Liver (tissue), 9 donors: ENCODE measurements around the gene IGF1R. TPM values are rescaled to one million over a fixed set of nuclear protein-coding genes. Genes with fewer than 3 reads are reported as not detected.

Source experiments
- DNase-seq: peaks from one replicate; pipeline ENCODE4 v3.0.0-alpha.2; 2017; ENCODE audit warnings: low spot score
- H3K27ac ChIP-seq, 2 donors: one replicate each; pipeline ENCODE4 v1.7.0; 2013; ENCODE audit warnings: inconsistent platforms in 2 of 2, low read length in 2 of 2, control low read depth in 1 of 2, low read depth in 1 of 2, mild to moderate bottlenecking in 1 of 2
- H3K27me3 ChIP-seq, 4 donors: one replicate each; pipeline versions ENCODE4 v1.6.1 to v1.7.0; 2013; ENCODE audit warnings: low read length in 3 of 4, inconsistent platforms in 1 of 4, mild to moderate bottlenecking in 1 of 4, moderate library complexity in 1 of 4; ENCODE audit not compliant: control insufficient read depth in 4 of 4, insufficient read depth in 4 of 4
- H3K36me3 ChIP-seq, 4 donors: one replicate each; pipeline versions ENCODE4 v1.6.1 to v1.7.0; 2013; ENCODE audit warnings: low read length in 3 of 4, mild to moderate bottlenecking in 3 of 4, low read depth in 1 of 4, moderate library complexity in 1 of 4; ENCODE audit not compliant: control insufficient read depth in 4 of 4, insufficient read depth in 3 of 4
- H3K4me1 ChIP-seq, 4 donors: one replicate each; pipeline versions ENCODE4 v1.6.1 to v1.7.0; 2013; ENCODE audit warnings: low read length in 3 of 4, mild to moderate bottlenecking in 3 of 4, moderate library complexity in 1 of 4; ENCODE audit not compliant: control insufficient read depth in 4 of 4, insufficient read depth in 4 of 4
- H3K4me3 ChIP-seq, 3 donors: one replicate each; pipeline versions ENCODE4 v1.6.1 to v1.7.0; 2013; ENCODE audit warnings: low read length in 3 of 3, control low read depth in 1 of 3, low read depth in 1 of 3, mild to moderate bottlenecking in 1 of 3
- H3K9ac ChIP-seq, 2 donors: one replicate each; pipeline ENCODE4 v1.7.0; 2013; ENCODE audit warnings: low read length in 2 of 2, mild to moderate bottlenecking in 2 of 2, moderate library complexity in 2 of 2, control low read depth in 1 of 2, low read depth in 1 of 2
- H3K9me3 ChIP-seq, 4 donors: one replicate each; pipeline versions ENCODE4 v1.6.1 to v1.7.0; 2013; ENCODE audit warnings: low read length in 3 of 4; ENCODE audit not compliant: control insufficient read depth in 4 of 4
- ATF3 ChIP-seq: IDR thresholded peaks from 2 replicates; pipeline ENCODE4 v1.6.1; 2016; ENCODE audit warnings: antibody characterized with exemption
- EGR1 ChIP-seq, 2 donors: IDR thresholded peaks; 2 replicates each; pipeline ENCODE4 v1.6.1; 2016 to 2018; ENCODE audit warnings: antibody characterized with exemption in 2 of 2, low read depth in 2 of 2
- FOXA1 ChIP-seq: IDR thresholded peaks from 2 replicates; pipeline ENCODE4 v1.6.1; 2016; ENCODE audit warnings: antibody characterized with exemption
- FOXA2 ChIP-seq: IDR thresholded peaks from 2 replicates; pipeline ENCODE4 v1.6.1; 2016; ENCODE audit warnings: antibody characterized with exemption
- GABPA ChIP-seq, 2 donors: IDR thresholded peaks in 1 of 2; conservative IDR thresholded peaks in 1 of 2; 2 replicates each; pipeline ENCODE4 v1.6.1; 2016; ENCODE audit warnings: antibody characterized with exemption in 2 of 2, mild to moderate bottlenecking in 1 of 2, moderate library complexity in 1 of 2
- JUND ChIP-seq, 2 donors: IDR thresholded peaks; 2 replicates each; pipeline ENCODE4 v1.6.1; 2016; ENCODE audit warnings: antibody characterized with exemption in 2 of 2
- MAX ChIP-seq: IDR thresholded peaks from 2 replicates; pipeline ENCODE4 v1.6.1; 2016; ENCODE audit warnings: antibody characterized with exemption
- RAD21 ChIP-seq, 2 donors: IDR thresholded peaks; 2 replicates each; pipeline ENCODE4 v1.6.1; 2016; ENCODE audit warnings: antibody characterized with exemption in 2 of 2, mild to moderate bottlenecking in 2 of 2
- RXRA ChIP-seq, 2 donors: IDR thresholded peaks; 2 replicates each; pipeline ENCODE4 v1.6.1; 2017 to 2018; ENCODE audit warnings: antibody characterized with exemption in 2 of 2, mild to moderate bottlenecking in 1 of 2
- TAF1 ChIP-seq: conservative IDR thresholded peaks from 2 replicates; pipeline ENCODE4 v1.6.1; 2016; ENCODE audit warnings: antibody characterized with exemption, mild to moderate bottlenecking
- YY1 ChIP-seq: IDR thresholded peaks from 2 replicates; pipeline ENCODE4 v1.6.1; 2016; ENCODE audit warnings: antibody characterized with exemption, mild to moderate bottlenecking
- WGBS: extraction: QIAGEN DNeasy Blood & Tissue Kit; methylation state at CpG from one replicate; pipeline ENCODE4 v1.1.7; 2013; 5-methylcytosine and 5-hydroxymethylcytosine counted together
- polyA plus RNA-seq, 2 donors: library from polyadenylated mRNA; stranded (reverse) in 1 of 2; unstranded in 1 of 2; fragments of 200-250 nt in 1 of 2; fragments of >200 nt in 1 of 2; fragmentation: Nextera tagmentation in 1 of 2; extraction: Ambion mirVana in 1 of 2; gene quantifications; one replicate each; pipeline versions ENCODE4 v1.2.1 to v1.2.3, GENCODE V29; 2013 to 2015
- total RNA-seq, 2 donors: library from RNA; depleted of rRNA; stranded (reverse); fragments of >200 nt; gene quantifications; one replicate each; pipeline ENCODE4 v1.2.3, GENCODE V29; 2014
- TF ChIP-seq, protein P1 (sequence below): fragments of 150-350 bp; IDR thresholded peaks from 2 replicates; pipeline ENCODE4 v1.5.1; 2017; ENCODE audit warnings: improper control_type of control experiment, low read depth, low read length; ENCODE audit not compliant: missing input control
- TF ChIP-seq, protein P2 (sequence below): IDR thresholded peaks from 2 replicates; pipeline ENCODE4 v1.6.1; 2016; ENCODE audit warnings: antibody characterized with exemption, mild to moderate bottlenecking
- TF ChIP-seq, protein P3 (sequence below): IDR thresholded peaks from 2 replicates; pipeline ENCODE4 v1.6.1; 2016; ENCODE audit warnings: antibody characterized with exemption
- donor health status: healthy.
- donor health status: healthy.
- donor health status: healthy.
- donor health status: healthy.
- donor health status: healthy.

IGF1R gene
- total and polyA plus RNA-seq, 4 donors, result 0.69 to 10.3 (median 3.2) TPM

DNA sequence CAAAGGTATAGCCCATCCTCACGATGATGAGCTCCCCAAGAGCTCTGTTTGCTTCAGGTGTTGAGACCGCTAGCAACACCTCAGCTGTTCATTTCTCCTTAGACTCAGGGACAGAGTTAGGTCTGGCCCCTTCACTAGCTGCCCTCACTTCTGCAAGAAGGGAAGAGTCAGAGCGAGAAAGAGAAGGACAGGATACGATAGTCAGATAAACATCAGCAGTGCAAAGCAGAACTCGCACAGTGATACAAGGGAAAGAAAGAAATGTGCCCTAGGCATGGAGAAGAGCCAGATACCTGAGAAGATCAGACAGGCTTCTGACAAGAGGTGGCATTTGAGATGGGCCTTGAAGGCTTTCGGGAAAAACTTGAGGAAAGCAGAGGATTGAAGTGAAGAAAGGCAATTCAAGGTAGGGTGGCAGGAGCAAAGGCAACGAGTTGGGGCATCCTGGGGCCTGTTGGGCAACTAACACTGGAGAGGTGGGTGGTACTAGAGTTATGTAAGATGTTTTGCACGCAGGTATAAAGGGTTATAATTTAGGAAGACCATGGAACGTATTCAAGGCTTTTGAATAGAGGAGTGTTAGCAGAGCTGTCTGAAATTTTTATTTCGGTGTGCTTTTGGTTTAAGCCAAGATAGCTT is 253.2 kb downstream of the IGF1R start:
- no peak overlapping the region for H3K4me3 ChIP-seq

GRCh38 chr15:98902931-98903330 is 254.6 kb downstream of the IGF1R start:
- Histone ChIP-seq H3K4me1 (no peaks in the 10 kb centered on the region), H3K9ac (no peak overlapping the region), H3K27me3 (no peaks in the 10 kb centered on the region), H3K9me3 (no peaks in the 10 kb centered on the region), H3K4me3 (no peak overlapping the region), H3K36me3 (no peaks in the 10 kb centered on the region), H3K27ac (no peak overlapping the region)
- 81% methylated on average over 4 of the region's 4 CpGs for WGBS
- DNase-seq, result no peak
- TF ChIP-seq RXRA (IDR thresholded peaks at IDR 0.05) (no peak), YY1 (no peak), JUND (IDR thresholded peaks at IDR 0.05) (no peak), FOXA2 (no peak), RAD21 (IDR thresholded peaks at IDR 0.05) (no peak), ATF3 (no peak), EGR1 (IDR thresholded peaks at IDR 0.05; ENCODE audit: low read depth in 2 of 2) (no peak), FOXA1 (no peak)
- TF ChIP-seq, protein P1, sequence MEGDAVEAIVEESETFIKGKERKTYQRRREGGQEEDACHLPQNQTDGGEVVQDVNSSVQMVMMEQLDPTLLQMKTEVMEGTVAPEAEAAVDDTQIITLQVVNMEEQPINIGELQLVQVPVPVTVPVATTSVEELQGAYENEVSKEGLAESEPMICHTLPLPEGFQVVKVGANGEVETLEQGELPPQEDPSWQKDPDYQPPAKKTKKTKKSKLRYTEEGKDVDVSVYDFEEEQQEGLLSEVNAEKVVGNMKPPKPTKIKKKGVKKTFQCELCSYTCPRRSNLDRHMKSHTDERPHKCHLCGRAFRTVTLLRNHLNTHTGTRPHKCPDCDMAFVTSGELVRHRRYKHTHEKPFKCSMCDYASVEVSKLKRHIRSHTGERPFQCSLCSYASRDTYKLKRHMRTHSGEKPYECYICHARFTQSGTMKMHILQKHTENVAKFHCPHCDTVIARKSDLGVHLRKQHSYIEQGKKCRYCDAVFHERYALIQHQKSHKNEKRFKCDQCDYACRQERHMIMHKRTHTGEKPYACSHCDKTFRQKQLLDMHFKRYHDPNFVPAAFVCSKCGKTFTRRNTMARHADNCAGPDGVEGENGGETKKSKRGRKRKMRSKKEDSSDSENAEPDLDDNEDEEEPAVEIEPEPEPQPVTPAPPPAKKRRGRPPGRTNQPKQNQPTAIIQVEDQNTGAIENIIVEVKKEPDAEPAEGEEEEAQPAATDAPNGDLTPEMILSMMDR, result no peak
- TF ChIP-seq, protein P2, sequence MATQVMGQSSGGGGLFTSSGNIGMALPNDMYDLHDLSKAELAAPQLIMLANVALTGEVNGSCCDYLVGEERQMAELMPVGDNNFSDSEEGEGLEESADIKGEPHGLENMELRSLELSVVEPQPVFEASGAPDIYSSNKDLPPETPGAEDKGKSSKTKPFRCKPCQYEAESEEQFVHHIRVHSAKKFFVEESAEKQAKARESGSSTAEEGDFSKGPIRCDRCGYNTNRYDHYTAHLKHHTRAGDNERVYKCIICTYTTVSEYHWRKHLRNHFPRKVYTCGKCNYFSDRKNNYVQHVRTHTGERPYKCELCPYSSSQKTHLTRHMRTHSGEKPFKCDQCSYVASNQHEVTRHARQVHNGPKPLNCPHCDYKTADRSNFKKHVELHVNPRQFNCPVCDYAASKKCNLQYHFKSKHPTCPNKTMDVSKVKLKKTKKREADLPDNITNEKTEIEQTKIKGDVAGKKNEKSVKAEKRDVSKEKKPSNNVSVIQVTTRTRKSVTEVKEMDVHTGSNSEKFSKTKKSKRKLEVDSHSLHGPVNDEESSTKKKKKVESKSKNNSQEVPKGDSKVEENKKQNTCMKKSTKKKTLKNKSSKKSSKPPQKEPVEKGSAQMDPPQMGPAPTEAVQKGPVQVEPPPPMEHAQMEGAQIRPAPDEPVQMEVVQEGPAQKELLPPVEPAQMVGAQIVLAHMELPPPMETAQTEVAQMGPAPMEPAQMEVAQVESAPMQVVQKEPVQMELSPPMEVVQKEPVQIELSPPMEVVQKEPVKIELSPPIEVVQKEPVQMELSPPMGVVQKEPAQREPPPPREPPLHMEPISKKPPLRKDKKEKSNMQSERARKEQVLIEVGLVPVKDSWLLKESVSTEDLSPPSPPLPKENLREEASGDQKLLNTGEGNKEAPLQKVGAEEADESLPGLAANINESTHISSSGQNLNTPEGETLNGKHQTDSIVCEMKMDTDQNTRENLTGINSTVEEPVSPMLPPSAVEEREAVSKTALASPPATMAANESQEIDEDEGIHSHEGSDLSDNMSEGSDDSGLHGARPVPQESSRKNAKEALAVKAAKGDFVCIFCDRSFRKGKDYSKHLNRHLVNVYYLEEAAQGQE, result no peak

More for the DNA sequence above, 253.2 kb downstream of the IGF1R start:
- Histone ChIP-seq H3K36me3 (no peaks in the 10 kb centered on the region), H3K27ac (no peak overlapping the region), H3K4me1 (no peaks in the 10 kb centered on the region), H3K9ac (no peak overlapping the region), H3K9me3 (no peaks in the 10 kb centered on the region), H3K27me3 (peaks cover 0 to 3% (median 0%) of the 10 kb centered on the region in 4 donors)
- TF ChIP-seq MAX (no peak), JUND (IDR thresholded peaks at IDR 0.05) (no peak), YY1 (no peak), RAD21 (IDR thresholded peaks at IDR 0.05) (no peak), FOXA1 (no peak), GABPA (IDR thresholded peaks at IDR 0.05 in 1 of 2, conservative IDR thresholded peaks at IDR 0.05 in 1 of 2) (no peak), TAF1 (no peak), EGR1 (IDR thresholded peaks at IDR 0.05; ENCODE audit: low read depth in 2 of 2) (no peak)
- TF ChIP-seq, protein P2, result no peak
- TF ChIP-seq, protein P3, sequence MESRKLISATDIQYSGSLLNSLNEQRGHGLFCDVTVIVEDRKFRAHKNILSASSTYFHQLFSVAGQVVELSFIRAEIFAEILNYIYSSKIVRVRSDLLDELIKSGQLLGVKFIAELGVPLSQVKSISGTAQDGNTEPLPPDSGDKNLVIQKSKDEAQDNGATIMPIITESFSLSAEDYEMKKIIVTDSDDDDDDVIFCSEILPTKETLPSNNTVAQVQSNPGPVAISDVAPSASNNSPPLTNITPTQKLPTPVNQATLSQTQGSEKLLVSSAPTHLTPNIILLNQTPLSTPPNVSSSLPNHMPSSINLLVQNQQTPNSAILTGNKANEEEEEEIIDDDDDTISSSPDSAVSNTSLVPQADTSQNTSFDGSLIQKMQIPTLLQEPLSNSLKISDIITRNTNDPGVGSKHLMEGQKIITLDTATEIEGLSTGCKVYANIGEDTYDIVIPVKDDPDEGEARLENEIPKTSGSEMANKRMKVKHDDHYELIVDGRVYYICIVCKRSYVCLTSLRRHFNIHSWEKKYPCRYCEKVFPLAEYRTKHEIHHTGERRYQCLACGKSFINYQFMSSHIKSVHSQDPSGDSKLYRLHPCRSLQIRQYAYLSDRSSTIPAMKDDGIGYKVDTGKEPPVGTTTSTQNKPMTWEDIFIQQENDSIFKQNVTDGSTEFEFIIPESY, result no peak
- WGBS, result 77% methylated on average over 10 of the region's 10 CpGs
- DNase-seq, result no peak
